ENCODE measurements around the gene CTSW.

CTSW gene

DNA sequence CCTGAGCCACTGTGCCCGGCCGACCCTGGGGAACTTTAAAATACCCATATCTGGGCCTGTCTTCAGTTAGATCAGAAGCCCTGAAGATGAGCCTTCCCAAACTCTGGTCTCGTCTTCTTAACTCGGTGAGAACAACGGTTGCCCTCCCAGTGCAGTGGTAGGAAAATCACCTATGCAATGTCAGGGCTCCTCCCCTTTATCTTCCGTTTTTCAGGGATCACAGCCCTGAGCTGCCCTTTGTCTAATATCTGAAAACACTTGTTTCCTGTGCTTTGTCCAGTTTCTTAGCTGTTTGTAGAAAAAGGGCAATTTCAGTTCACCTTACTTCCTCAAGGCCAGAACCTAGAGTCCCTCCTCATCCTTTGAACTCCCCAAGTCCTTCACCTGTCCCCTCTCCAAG lies 49.0 kb downstream of the CTSW start:
- no peak for DNase-seq (ENCODE audit: low read depth)
- TF ChIP-seq POLR2A (IDR thresholded peaks at IDR 0.05; ENCODE audit: extremely low read depth, insufficient read length) (no peak), MYC (IDR thresholded peaks at IDR 0.05; ENCODE audit: low read depth, low read length) (no peak)
- TF ChIP-seq, protein P1, sequence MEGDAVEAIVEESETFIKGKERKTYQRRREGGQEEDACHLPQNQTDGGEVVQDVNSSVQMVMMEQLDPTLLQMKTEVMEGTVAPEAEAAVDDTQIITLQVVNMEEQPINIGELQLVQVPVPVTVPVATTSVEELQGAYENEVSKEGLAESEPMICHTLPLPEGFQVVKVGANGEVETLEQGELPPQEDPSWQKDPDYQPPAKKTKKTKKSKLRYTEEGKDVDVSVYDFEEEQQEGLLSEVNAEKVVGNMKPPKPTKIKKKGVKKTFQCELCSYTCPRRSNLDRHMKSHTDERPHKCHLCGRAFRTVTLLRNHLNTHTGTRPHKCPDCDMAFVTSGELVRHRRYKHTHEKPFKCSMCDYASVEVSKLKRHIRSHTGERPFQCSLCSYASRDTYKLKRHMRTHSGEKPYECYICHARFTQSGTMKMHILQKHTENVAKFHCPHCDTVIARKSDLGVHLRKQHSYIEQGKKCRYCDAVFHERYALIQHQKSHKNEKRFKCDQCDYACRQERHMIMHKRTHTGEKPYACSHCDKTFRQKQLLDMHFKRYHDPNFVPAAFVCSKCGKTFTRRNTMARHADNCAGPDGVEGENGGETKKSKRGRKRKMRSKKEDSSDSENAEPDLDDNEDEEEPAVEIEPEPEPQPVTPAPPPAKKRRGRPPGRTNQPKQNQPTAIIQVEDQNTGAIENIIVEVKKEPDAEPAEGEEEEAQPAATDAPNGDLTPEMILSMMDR (IDR thresholded peaks at IDR 0.05; ENCODE audit: low read depth, low read length), result no peak
- TF ChIP-seq, protein P2, sequence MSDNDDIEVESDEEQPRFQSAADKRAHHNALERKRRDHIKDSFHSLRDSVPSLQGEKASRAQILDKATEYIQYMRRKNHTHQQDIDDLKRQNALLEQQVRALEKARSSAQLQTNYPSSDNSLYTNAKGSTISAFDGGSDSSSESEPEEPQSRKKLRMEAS (IDR thresholded peaks at IDR 0.05; ENCODE audit: low read depth, low read length), result no peak
- no peak overlapping the region for H3K4me3 ChIP-seq (ENCODE audit: low read depth, low read length)

DNA sequence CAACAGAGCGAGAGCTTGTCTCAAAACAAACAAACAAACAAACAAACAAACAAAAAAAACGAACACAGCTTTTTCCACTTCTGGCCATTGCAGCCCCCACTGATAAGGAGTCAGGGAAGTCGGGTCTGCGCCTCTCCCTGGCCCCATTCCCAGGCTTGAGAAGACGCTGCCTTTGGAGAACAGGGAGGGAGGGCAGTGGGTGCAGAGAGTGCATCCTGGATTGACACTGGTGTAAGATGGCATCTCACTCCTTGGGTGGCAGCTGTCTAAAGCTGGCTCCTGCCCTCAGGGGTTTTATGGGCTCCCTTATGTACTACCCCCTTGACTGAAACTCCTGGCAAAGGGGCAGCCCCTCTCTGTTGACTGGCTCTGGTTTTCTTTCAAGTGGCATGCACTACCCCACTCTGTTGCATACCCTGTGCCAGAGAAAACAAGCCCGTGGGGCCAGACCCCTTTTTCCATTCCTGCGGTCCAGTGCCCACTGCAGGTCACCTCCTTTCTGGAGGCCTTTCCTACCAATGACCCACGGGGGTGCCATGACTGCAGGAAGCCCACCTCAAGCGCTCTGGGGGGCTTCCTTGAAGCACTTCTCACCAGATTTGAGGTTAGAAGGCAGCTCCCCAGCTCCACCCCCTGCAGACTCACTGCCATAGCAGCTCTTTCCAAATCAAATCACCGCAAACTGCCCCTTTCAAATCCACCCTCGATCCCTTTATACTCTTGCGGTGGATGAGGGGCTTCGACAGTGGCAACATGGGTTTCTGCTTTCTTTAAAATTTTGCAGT lies 52.3 kb downstream of the CTSW start:
- no peak for DNase-seq (ENCODE audit: low read depth)
- H3K4me3 ChIP-seq (ENCODE audit: low read depth, low read length), result no peak overlapping the region
- TF ChIP-seq, protein P2 (IDR thresholded peaks at IDR 0.05; ENCODE audit: low read depth, low read length), result no peak
- no peak for TF ChIP-seq MYC (IDR thresholded peaks at IDR 0.05; ENCODE audit: low read depth, low read length)
- TF ChIP-seq POLR2A (IDR thresholded peaks at IDR 0.05; ENCODE audit: extremely low read depth, insufficient read length), result no peak
- TF ChIP-seq, protein P1 (IDR thresholded peaks at IDR 0.05; ENCODE audit: low read depth, low read length), result no peak

DNA sequence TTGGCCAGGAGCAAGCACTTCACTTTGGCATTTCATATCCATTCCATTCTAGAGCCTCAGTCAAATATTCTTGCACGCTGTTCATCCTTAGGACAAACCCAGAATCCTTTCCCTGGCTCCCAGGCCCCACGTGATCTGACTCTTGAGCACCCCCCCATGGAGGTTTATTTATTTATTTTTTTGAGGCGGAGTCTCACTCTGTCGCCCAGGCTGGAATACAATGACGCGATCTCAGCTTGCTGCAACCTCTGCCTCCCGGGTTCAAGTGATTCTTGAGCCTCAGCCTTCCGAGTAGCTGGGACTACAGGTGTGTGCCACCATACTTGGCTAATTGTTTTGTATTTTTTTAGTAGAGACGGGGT lies 52.9 kb downstream of the CTSW start:
- TF ChIP-seq POLR2A (IDR thresholded peaks at IDR 0.05; ENCODE audit: extremely low read depth, insufficient read length), result no peak
- TF ChIP-seq, protein P2 (IDR thresholded peaks at IDR 0.05; ENCODE audit: low read depth, low read length), result no peak
- H3K4me3 ChIP-seq (ENCODE audit: low read depth, low read length), result no peak overlapping the region
- DNase-seq (ENCODE audit: low read depth), result peak; percentile 35
